CD14-positive monocyte (primary cell): Measurements from ENCODE around the gene ENPEP. TPM values are rescaled to one million over a fixed set of nuclear protein-coding genes. Genes with fewer than 3 reads are reported as not detected.

Experiments
- DNase-seq, 3 donors: peaks; one replicate each; pipeline ENCODE4 v3.0.0-alpha.2; 2011 to 2022
- H2AFZ ChIP-seq: 2 replicates; pipeline ENCODE4 v1.6.0; 2012; ENCODE audit warnings: mild to moderate bottlenecking, low read depth, low read length, inconsistent platforms; ENCODE audit not compliant: insufficient read depth, poor library complexity, severe bottlenecking
- H3K27ac ChIP-seq, 2 donors: 1 replicate in 1 of 2; 2 replicates in 1 of 2; pipeline ENCODE4 v1.5.1; 2012 to 2013; ENCODE audit warnings: low read length in 2 of 2, control low read depth in 1 of 2, inconsistent platforms in 1 of 2, low read depth in 1 of 2, mild to moderate bottlenecking in 1 of 2
- H3K27me3 ChIP-seq, 2 donors: one replicate each; pipeline versions ENCODE4 v1.6.0 to v1.6.1; 2011 to 2013; ENCODE audit warnings: low read length in 2 of 2; ENCODE audit not compliant: control insufficient read depth in 2 of 2, insufficient read depth in 2 of 2
- H3K36me3 ChIP-seq, 2 donors: replicated peaks in 1 of 2; 1 replicate in 1 of 2; 2 replicates in 1 of 2; pipeline versions ENCODE4 v1.5.1 to v1.6.1; 2012 to 2013; ENCODE audit warnings: low read length in 2 of 2, control low read depth in 1 of 2, inconsistent platforms in 1 of 2, mild to moderate bottlenecking in 1 of 2; ENCODE audit not compliant: insufficient read depth in 2 of 2, control insufficient read depth in 1 of 2
- H3K4me1 ChIP-seq, 2 donors: 1 replicate in 1 of 2; 2 replicates in 1 of 2; pipeline versions ENCODE4 v1.5.1 to v1.6.1; 2012 to 2013; ENCODE audit warnings: low read length in 2 of 2, control low read depth in 1 of 2, inconsistent platforms in 1 of 2, mild to moderate bottlenecking in 1 of 2, moderate library complexity in 1 of 2; ENCODE audit not compliant: insufficient read depth in 2 of 2, control insufficient read depth in 1 of 2
- H3K4me2 ChIP-seq: replicated peaks from 2 replicates; pipeline ENCODE3; 2012; ENCODE audit warnings: low read length, moderate library complexity, mild to moderate bottlenecking; ENCODE audit not compliant: poor library complexity, severe bottlenecking; ENCODE audit errors: extremely low read depth
- H3K4me3 ChIP-seq, 3 experiments: fragments of 200-600 bp in 1 of 3; sonication (generic) in 1 of 3; replicated peaks in 1 of 3; 1 replicate in 2 of 3; 2 replicates in 1 of 3; pipeline ENCODE4 v1.5.1; 2011 to 2013; ENCODE audit warnings: low read length in 3 of 3, mild to moderate bottlenecking in 3 of 3, control low read depth in 2 of 3, low read depth in 2 of 3, inconsistent platforms in 1 of 3, moderate library complexity in 1 of 3
- H3K79me2 ChIP-seq: 2 replicates; pipeline ENCODE4 v1.6.0; 2012; ENCODE audit warnings: mild to moderate bottlenecking, control low read depth, inconsistent platforms, low read length, moderate library complexity; ENCODE audit not compliant: insufficient read depth
- H3K9ac ChIP-seq: 2 replicates; pipeline ENCODE4 v1.6.0; 2017; ENCODE audit warnings: low read length, mild to moderate bottlenecking; ENCODE audit not compliant: insufficient read depth, poor library complexity, severe bottlenecking
- H3K9me3 ChIP-seq, 2 donors: replicated peaks in 1 of 2; 1 replicate in 1 of 2; 2 replicates in 1 of 2; pipeline versions ENCODE4 v1.5.1 to v1.6.1; 2012 to 2013; ENCODE audit warnings: low read length in 2 of 2, control low read depth in 1 of 2; ENCODE audit not compliant: control insufficient read depth in 1 of 2, insufficient read depth in 1 of 2
- H4K20me1 ChIP-seq: 2 replicates; pipeline ENCODE4 v1.6.0; 2012; ENCODE audit warnings: mild to moderate bottlenecking, low read length, control low read depth, moderate library complexity; ENCODE audit not compliant: insufficient read depth
- H3K27ac Mint-ChIP-seq, 7 donors: one replicate each; pipeline ENCODE4 v1.8.0; 2020; ENCODE audit warnings: mild to moderate bottlenecking in 7 of 7, mixed read lengths in 7 of 7, moderate library complexity in 6 of 7, inconsistent platforms in 2 of 7
- H3K27me3 Mint-ChIP-seq, 3 donors: one replicate each; pipeline ENCODE4 v1.8.0; 2021 to 2022; ENCODE audit warnings: low read depth in 3 of 3, mild to moderate bottlenecking in 3 of 3, mixed read lengths in 3 of 3, moderate library complexity in 3 of 3, inconsistent platforms in 1 of 3
- H3K36me3 Mint-ChIP-seq, 2 donors: one replicate each; pipeline ENCODE4 v1.8.0; 2020; ENCODE audit warnings: mixed read lengths in 2 of 2, inconsistent platforms in 1 of 2, mild to moderate bottlenecking in 1 of 2
- H3K4me1 Mint-ChIP-seq: one replicate; pipeline ENCODE4 v1.8.0; 2020; ENCODE audit warnings: mild to moderate bottlenecking, mixed read lengths
- H3K4me3 Mint-ChIP-seq, 2 donors: one replicate each; pipeline ENCODE4 v1.8.0; 2020; ENCODE audit warnings: mild to moderate bottlenecking in 2 of 2, mixed read lengths in 2 of 2, moderate library complexity in 1 of 2
- H3K9me3 Mint-ChIP-seq, 7 donors: one replicate each; pipeline ENCODE4 v1.8.0; 2020 to 2022; ENCODE audit warnings: mixed read lengths in 7 of 7, mild to moderate bottlenecking in 6 of 7, moderate library complexity in 6 of 7, inconsistent platforms in 2 of 7
- CTCF ChIP-seq: fragments of 200-600 bp; IDR thresholded peaks from one replicate; pipeline ENCODE4 v1.8.0; 2022; ENCODE audit warnings: antibody characterized with exemption, mild to moderate bottlenecking
- WGBS: methylation state at CpG from one replicate; pipeline ENCODE4 v1.1.5; 2013; ENCODE audit warnings: missing lambda C conversion rate; ENCODE audit not compliant: insufficient coverage; 5-methylcytosine and 5-hydroxymethylcytosine counted together
- intact Hi-C, 2 donors: fragments of 100-400 bp; cut with micrococcal nuclease; formaldehyde crosslinking; loops; one replicate each; pipeline versions ENCODE4 v1.15.0 to v1.15.1; 2023
- polyA plus RNA-seq, 3 donors: library from polyadenylated mRNA; depleted of rRNA in 1 of 3; unstranded in 2 of 3; stranded (reverse) in 1 of 3; fragments of 300-500 nt in 2 of 3; fragments of >200 nt in 1 of 3; fragmentation: Illumina TruSeq in 2 of 3; gene quantifications; 1 replicate in 2 of 3; 2 replicates in 1 of 3; pipeline ENCODE4 v1.2.3, GENCODE V29; 2012 to 2021

The ENPEP gene
- polyA plus RNA-seq, 3 donors = not detected

GRCh38 chr4:110516106-110516922, 40.4 kb downstream of the ENPEP start:
- DNase-seq = peak; percentile 47 to 60 (median 52)
- Histone ChIP-seq H3K9ac (no peak overlapping the region), H3K9me3 (no peaks in the 10 kb centered on the region), H3K27ac (no peak overlapping the region), H3K27me3 (peaks cover 0 to 2% of the 10 kb centered on the region in 2 donors), H3K36me3 (no peaks in the 10 kb centered on the region), H3K4me1 (peaks cover 7 to 11% of the 10 kb centered on the region in 2 donors), H4K20me1 (no peaks in the 10 kb centered on the region), H3K4me3 (peak overlapping the region; percentile 38 to 67 (median 62)), H3K79me2 (no peaks in the 10 kb centered on the region), H3K4me2 (peak overlapping the region; percentile 61), H2AFZ (peak overlapping the region; percentile 59)
- peak overlapping the region; percentile 81 to 89 for H3K4me3 Mint-ChIP-seq
- H3K27me3 Mint-ChIP-seq = peaks cover 2 to 8% (median 5%) of the 10 kb centered on the region in 3 donors
- peak; percentile 82 for TF ChIP-seq CTCF
- WGBS = 0% methylated on average over 1 of the region's 8 CpGs
- intact Hi-C loops = loop anchor here in 1 of 2 donors (2.0 kb wide), 1 partner anchor 518 kb away; no protein-coding TSS in a partner anchor
- peak overlapping the region in 2 of 7 donors; percentile 1 to 40 for H3K27ac Mint-ChIP-seq
- no peaks in the 10 kb centered on the region for H3K9me3 Mint-ChIP-seq
- H3K4me1 Mint-ChIP-seq = peaks cover 13% of the 10 kb centered on the region
- no peaks in the 10 kb centered on the region for H3K36me3 Mint-ChIP-seq

GRCh38 chr4:110518889-110519490, 43.0 kb downstream of the ENPEP start:
- TF ChIP-seq CTCF = peak; percentile 87
- Histone ChIP-seq H3K4me1 (peaks cover 7 to 11% of the 10 kb centered on the region in 2 donors), H3K27ac (no peak overlapping the region), H4K20me1 (no peaks in the 10 kb centered on the region), H3K9ac (no peak overlapping the region), H2AFZ (no peak overlapping the region), H3K4me3 (no peak overlapping the region), H3K27me3 (peaks cover 0 to 2% of the 10 kb centered on the region in 2 donors), H3K79me2 (no peaks in the 10 kb centered on the region), H3K4me2 (no peak overlapping the region), H3K36me3 (no peaks in the 10 kb centered on the region), H3K9me3 (no peaks in the 10 kb centered on the region)
- H3K27ac Mint-ChIP-seq = no peak overlapping the region
- no peaks in the 10 kb centered on the region for H3K9me3 Mint-ChIP-seq
- H3K4me1 Mint-ChIP-seq = peaks cover 13% of the 10 kb centered on the region
- DNase-seq = peak; percentile 7 to 26 (median 17)
- WGBS = no CpG with 5 or more reads among the region's 2 CpGs
- intact Hi-C loops = loop anchor here in 1 of 2 donors (2.0 kb wide), 1 partner anchor 514 kb away; no protein-coding TSS in a partner anchor
- no peaks in the 10 kb centered on the region for H3K36me3 Mint-ChIP-seq
- no peak overlapping the region for H3K4me3 Mint-ChIP-seq
- H3K27me3 Mint-ChIP-seq = peaks cover 5 to 15% (median 12%) of the 10 kb centered on the region in 3 donors
